H1 (cell line): ENCODE results near the gene ENTREP3.

Experiments used
- CHD1 ChIP-seq: IDR thresholded peaks from 2 replicates; pipeline ENCODE4 v1.6.1; 2012; ENCODE audit warnings: low read depth, low read length, improper control_type of control experiment
- CHD2 ChIP-seq: IDR thresholded peaks from 2 replicates; pipeline ENCODE4 v1.6.1; 2012; ENCODE audit warnings: low read length, improper control_type of control experiment
- JUND ChIP-seq: IDR thresholded peaks from 2 replicates; pipeline ENCODE4 v1.6.1; 2011; ENCODE audit warnings: mild to moderate bottlenecking, improper control_type of control experiment, low read length
- KDM1A ChIP-seq: fragments of 200-600, 300-600 bp; sonication (generic); IDR thresholded peaks from 2 replicates; pipeline ENCODE4 v1.7.1; 2016; ENCODE audit warnings: mild to moderate bottlenecking, low read length, borderline replicate concordance
- POLR2A ChIP-seq, 2 experiments: IDR thresholded peaks; 1 replicate in 1 of 2; 2 replicates in 1 of 2; pipeline ENCODE4 v1.6.1; 2011; ENCODE audit warnings: low read depth in 2 of 2, low read length in 2 of 2, mild to moderate bottlenecking in 2 of 2; ENCODE audit errors: control extremely low read depth in 1 of 2
- POLR2AphosphoS5 ChIP-seq: IDR thresholded peaks from 2 replicates; pipeline ENCODE4 v1.6.1; 2011; ENCODE audit warnings: low read depth, low read length
- RAD21 ChIP-seq, 2 experiments: IDR thresholded peaks in 1 of 2; conservative IDR thresholded peaks in 1 of 2; 2 replicates each; pipeline ENCODE4 v1.6.1; 2011; ENCODE audit warnings: low read depth in 2 of 2, low read length in 2 of 2, improper control_type of control experiment in 1 of 2, inconsistent platforms in 1 of 2, mild to moderate bottlenecking in 1 of 2, moderate library complexity in 1 of 2
- RFX5 ChIP-seq: IDR thresholded peaks from 2 replicates; pipeline ENCODE4 v1.6.1; 2011; ENCODE audit warnings: low read depth, low read length, improper control_type of control experiment, borderline replicate concordance
- SP1 ChIP-seq: IDR thresholded peaks from 2 replicates; pipeline ENCODE4 v1.6.1; 2011; ENCODE audit warnings: low read depth, low read length
- TEAD4 ChIP-seq: IDR thresholded peaks from 2 replicates; pipeline ENCODE4 v1.6.1; 2012; ENCODE audit warnings: low read depth, low read length, inconsistent platforms, mixed read lengths
- YY1 ChIP-seq: IDR thresholded peaks from 2 replicates; pipeline ENCODE4 v1.6.1; 2011; ENCODE audit warnings: low read depth, mild to moderate bottlenecking, low read length
- TF ChIP-seq, protein P1 (sequence below), 3 experiments: IDR thresholded peaks; 1 replicate in 2 of 3; 2 replicates in 1 of 3; pipeline versions ENCODE4 v1.5.1 to v1.6.1; 2011; ENCODE audit warnings: low read length in 3 of 3, mild to moderate bottlenecking in 3 of 3, inconsistent platforms in 2 of 3, low read depth in 1 of 3, moderate library complexity in 1 of 3; ENCODE audit not compliant: insufficient read depth in 1 of 3; ENCODE audit errors: control extremely low read depth in 1 of 3
- TF ChIP-seq, protein P2 (sequence below): IDR thresholded peaks from 2 replicates; pipeline ENCODE4 v1.6.1; 2011; ENCODE audit warnings: low read depth, mild to moderate bottlenecking, low read length; ENCODE audit not compliant: insufficient read depth
- TF ChIP-seq, protein P3 (sequence below): IDR thresholded peaks from 2 replicates; pipeline ENCODE4 v1.6.1; 2012; ENCODE audit warnings: low read length, inconsistent platforms

DNA sequence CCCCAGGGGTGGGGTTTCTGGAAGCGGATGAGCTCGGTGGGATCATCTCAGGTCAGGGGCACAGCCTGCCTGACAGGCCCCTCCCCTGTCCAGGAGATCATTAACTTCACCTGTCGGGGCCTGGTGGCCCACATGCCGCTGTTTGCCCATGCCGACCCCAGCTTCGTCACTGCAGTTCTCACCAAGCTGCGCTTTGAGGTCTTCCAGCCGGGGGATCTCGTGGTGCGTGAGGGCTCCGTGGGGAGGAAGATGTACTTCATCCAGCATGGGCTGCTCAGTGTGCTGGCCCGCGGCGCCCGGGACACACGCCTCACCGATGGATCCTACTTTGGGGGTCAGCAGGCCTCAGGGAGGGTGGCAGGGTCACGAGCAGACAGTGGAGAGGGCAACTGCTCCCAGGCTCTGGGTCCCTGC lies 30.4 kb upstream of the ENTREP3 start:
- TF ChIP-seq, protein P1, sequence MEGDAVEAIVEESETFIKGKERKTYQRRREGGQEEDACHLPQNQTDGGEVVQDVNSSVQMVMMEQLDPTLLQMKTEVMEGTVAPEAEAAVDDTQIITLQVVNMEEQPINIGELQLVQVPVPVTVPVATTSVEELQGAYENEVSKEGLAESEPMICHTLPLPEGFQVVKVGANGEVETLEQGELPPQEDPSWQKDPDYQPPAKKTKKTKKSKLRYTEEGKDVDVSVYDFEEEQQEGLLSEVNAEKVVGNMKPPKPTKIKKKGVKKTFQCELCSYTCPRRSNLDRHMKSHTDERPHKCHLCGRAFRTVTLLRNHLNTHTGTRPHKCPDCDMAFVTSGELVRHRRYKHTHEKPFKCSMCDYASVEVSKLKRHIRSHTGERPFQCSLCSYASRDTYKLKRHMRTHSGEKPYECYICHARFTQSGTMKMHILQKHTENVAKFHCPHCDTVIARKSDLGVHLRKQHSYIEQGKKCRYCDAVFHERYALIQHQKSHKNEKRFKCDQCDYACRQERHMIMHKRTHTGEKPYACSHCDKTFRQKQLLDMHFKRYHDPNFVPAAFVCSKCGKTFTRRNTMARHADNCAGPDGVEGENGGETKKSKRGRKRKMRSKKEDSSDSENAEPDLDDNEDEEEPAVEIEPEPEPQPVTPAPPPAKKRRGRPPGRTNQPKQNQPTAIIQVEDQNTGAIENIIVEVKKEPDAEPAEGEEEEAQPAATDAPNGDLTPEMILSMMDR (IDR thresholded peaks at IDR 0.05; ENCODE audit: control extremely low read depth in 1 of 3, insufficient read depth in 1 of 3, low read depth in 1 of 3, low read length in 3 of 3), result no peak
- TF ChIP-seq RAD21 (IDR thresholded peaks at IDR 0.05 in 1 of 2, conservative IDR thresholded peaks at IDR 0.05 in 1 of 2; ENCODE audit: low read depth in 2 of 2, low read length in 2 of 2) (no peak), JUND (no peak), POLR2A (IDR thresholded peaks at IDR 0.05; ENCODE audit: control extremely low read depth in 1 of 2, low read depth in 2 of 2, low read length in 2 of 2) (no peak), CHD1 (no peak), KDM1A (no peak), YY1 (no peak), SP1 (no peak), CHD2 (no peak), POLR2AphosphoS5 (no peak), RFX5 (no peak), TEAD4 (no peak)
- TF ChIP-seq, protein P2, sequence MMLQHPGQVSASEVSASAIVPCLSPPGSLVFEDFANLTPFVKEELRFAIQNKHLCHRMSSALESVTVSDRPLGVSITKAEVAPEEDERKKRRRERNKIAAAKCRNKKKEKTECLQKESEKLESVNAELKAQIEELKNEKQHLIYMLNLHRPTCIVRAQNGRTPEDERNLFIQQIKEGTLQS, result no peak
- TF ChIP-seq, protein P3, sequence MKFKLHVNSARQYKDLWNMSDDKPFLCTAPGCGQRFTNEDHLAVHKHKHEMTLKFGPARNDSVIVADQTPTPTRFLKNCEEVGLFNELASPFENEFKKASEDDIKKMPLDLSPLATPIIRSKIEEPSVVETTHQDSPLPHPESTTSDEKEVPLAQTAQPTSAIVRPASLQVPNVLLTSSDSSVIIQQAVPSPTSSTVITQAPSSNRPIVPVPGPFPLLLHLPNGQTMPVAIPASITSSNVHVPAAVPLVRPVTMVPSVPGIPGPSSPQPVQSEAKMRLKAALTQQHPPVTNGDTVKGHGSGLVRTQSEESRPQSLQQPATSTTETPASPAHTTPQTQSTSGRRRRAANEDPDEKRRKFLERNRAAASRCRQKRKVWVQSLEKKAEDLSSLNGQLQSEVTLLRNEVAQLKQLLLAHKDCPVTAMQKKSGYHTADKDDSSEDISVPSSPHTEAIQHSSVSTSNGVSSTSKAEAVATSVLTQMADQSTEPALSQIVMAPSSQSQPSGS, result no peak
